Activated CD4-positive, alpha-beta T cell treated with anti-CD3 and anti-CD28 coated beads for 48 hours (primary cell): ENCODE results near the gene OVCH2.
"Not testable (repeated sequence)": the region's sequence is repeated elsewhere in the genome, so short reads cannot be mapped to it uniquely, and the experiment has no call there.

Source experiments
- DNase-seq: peaks from one replicate; pipeline ENCODE4 v3.0.0-alpha.2; 2020

The OVCH2 gene

GRCh38 chr11:7706377-7706776 is at the start of gene OVCH2:
TSS of gene OVCH2 (minus strand) at chr11:7706477. CDS start at chr11:7706394, 83 bp downstream.
- DNase-seq: no peak

- no peak for DNase-seq
These were observed 43.2 kb upstream of the OVCH2 start for GRCh38 chr11:7749456-7749855.

GRCh38 chr11:7734767-7735166 is 28.5 kb upstream of the OVCH2 start:
- not testable (repeated sequence) for DNase-seq

GRCh38 chr11:7714786-7715185 is 8.5 kb upstream of the OVCH2 start:
- DNase-seq: no peak

GRCh38 chr11:7703740-7704139 is 2.5 kb downstream of the OVCH2 start:
- no peak for DNase-seq

GRCh38 chr11:7696424-7696823 is 9.9 kb downstream of the OVCH2 start:
- DNase-seq: peak; percentile 46

- no peak for DNase-seq
These were observed 12.0 kb downstream of the OVCH2 start for GRCh38 chr11:7694235-7694634.

GRCh38 chr11:7692426-7692825 is 13.9 kb downstream of the OVCH2 start:
- DNase-seq: no peak

GRCh38 chr11:7691759-7692350 is 14.4 kb downstream of the OVCH2 start:
- DNase-seq: no peak

- no peak for DNase-seq
These were observed 15.6 kb downstream of the OVCH2 start for GRCh38 chr11:7690648-7691047.

- DNase-seq: no peak
These were observed 17.0 kb downstream of the OVCH2 start for GRCh38 chr11:7689239-7689638.

GRCh38 chr11:7688238-7688826 is 17.9 kb downstream of the OVCH2 start:
- peak; percentile 22 for DNase-seq

- DNase-seq: no peak
These were observed 18.9 kb downstream of the OVCH2 start for GRCh38 chr11:7687386-7687785.

GRCh38 chr11:7686761-7687160 is 19.5 kb downstream of the OVCH2 start:
- DNase-seq: no peak

GRCh38 chr11:7683571-7683970 is 22.7 kb downstream of the OVCH2 start:
- no peak for DNase-seq

- DNase-seq: no peak
These were observed 28.5 kb downstream of the OVCH2 start for GRCh38 chr11:7677796-7678201.

- DNase-seq: no peak
These were observed 29.2 kb downstream of the OVCH2 start for GRCh38 chr11:7677071-7677470.

- no peak for DNase-seq
These were observed 30.6 kb downstream of the OVCH2 start for GRCh38 chr11:7675631-7676030.

GRCh38 chr11:7673724-7674434 is 32.4 kb downstream of the OVCH2 start:
- DNase-seq: peak; percentile 52

- DNase-seq: peak; percentile 23
These were observed 33.1 kb downstream of the OVCH2 start, which contains the start of gene CYB5R2 for GRCh38 chr11:7672960-7673723. TSS of gene CYB5R2 (minus strand) at chr11:7673500. CDS start at chr11:7672825, 675 bp downstream.

GRCh38 chr11:7672276-7672959 is 33.9 kb downstream of the OVCH2 start:
- no peak for DNase-seq

GRCh38 chr11:7671347-7672215 is 34.7 kb downstream of the OVCH2 start:
- DNase-seq: peak; percentile 70
